ENCODE results near the gene KRT3. TPM values are rescaled to one million over a fixed set of nuclear protein-coding genes. Genes with fewer than 3 reads are reported as not detected.

KRT3 gene
- total and polyA plus RNA-seq, 8 donors, result 0.53 TPM; not detected in 7

DNA sequence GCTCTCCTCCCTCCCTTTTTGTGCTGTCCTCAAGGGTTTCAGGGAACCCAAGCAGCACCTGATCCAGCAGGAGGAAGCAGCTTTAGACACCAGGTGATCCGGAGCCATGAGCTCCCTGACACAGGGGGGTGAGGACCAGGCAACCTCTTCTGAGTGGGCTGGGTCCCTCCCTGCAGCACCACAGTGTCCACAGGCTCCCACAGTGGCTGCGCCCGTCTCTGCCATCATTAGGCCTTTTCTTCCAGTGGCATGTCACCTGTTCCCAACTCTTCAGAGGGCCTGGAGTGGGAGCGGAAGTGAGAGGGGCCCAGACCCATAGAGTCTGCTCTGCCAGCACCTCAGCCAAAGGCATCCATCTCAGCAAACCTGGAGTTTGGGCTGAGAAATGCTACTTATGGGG lies 18.4 kb downstream of the KRT3 start:
- WGBS, 5 donors, result 78 to 96% (median 89%) methylated on average over 4 of the region's 4 CpGs
- Histone ChIP-seq H3K27me3 (peaks cover 0 to 34% (median 0%) of the 10 kb centered on the region in 3 donors), H3K4me1 (no peaks in the 10 kb centered on the region), H3K9me3 (no peaks in the 10 kb centered on the region), H3K27ac (no peak overlapping the region), H3K36me3 (no peaks in the 10 kb centered on the region), H3K4me3 (no peak overlapping the region)
- no peak for DNase-seq
- intact Hi-C loops (cut with DNase I; ENCODE audit: low total_unique reads), result no loop called here
- TF ChIP-seq POLR2A (IDR thresholded peaks at IDR 0.05), result no peak
- TF ChIP-seq EP300 (IDR thresholded peaks at IDR 0.05), result no peak
- TF ChIP-seq CTCF (IDR thresholded peaks at IDR 0.05), result no peak
- no peak for TF ChIP-seq POLR2AphosphoS5 (IDR thresholded peaks at IDR 0.05)

GRCh38 chr12:52776913-52777395 lies 19.0 kb downstream of the KRT3 start, which contains the start of gene KRT76:
TSS of gene KRT76 (minus strand) at chr12:52777345. CDS start at chr12:52777291, 54 bp downstream.
- H3K4me1 ChIP-seq, result no peaks in the 10 kb centered on the region
- DNase-seq, result no peak
- peaks cover 0 to 30% (median 0%) of the 10 kb centered on the region in 3 donors for H3K27me3 ChIP-seq
- WGBS, 5 donors, result 80 to 90% (median 87%) methylated on average over 7 to 8 of the region's 8 CpGs
- H3K4me3 ChIP-seq, result no peak within 1 kb of the TSS
- no peaks in the 10 kb centered on the region for H3K36me3 ChIP-seq
- no peak within 1 kb of the TSS for H3K27ac ChIP-seq
- TF ChIP-seq POLR2A (IDR thresholded peaks at IDR 0.05), result no peak
- TF ChIP-seq POLR2AphosphoS5 (IDR thresholded peaks at IDR 0.05), result no peak
- H3K9me3 ChIP-seq, result no peaks in the 10 kb centered on the region
- intact Hi-C loops (cut with DNase I; ENCODE audit: low total_unique reads), result no loop called here

DNA sequence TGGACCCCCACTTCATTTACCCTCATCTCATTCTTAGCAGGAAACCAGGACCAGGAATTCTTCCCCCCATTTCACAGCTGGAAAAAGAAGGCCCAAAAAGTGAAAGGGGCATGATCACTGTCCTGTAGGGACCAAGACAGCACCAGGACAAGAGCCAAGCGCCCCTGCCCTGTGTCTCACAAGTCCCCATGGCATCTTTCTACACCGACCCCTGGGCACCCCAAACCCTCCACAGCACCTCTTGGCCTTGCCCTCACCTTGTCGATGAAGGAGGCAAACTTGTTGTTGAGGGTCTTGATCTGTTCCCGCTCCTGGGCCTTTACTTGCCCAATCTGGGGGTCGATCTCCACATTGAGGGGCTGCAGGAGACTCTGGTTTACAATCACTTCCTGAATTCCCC lies 19.5 kb downstream of the KRT3 start:
- no peak for TF ChIP-seq POLR2AphosphoS5 (IDR thresholded peaks at IDR 0.05)
- no peak for TF ChIP-seq POLR2A (IDR thresholded peaks at IDR 0.05)
- no peak for TF ChIP-seq CTCF (IDR thresholded peaks at IDR 0.05)
- TF ChIP-seq EP300 (IDR thresholded peaks at IDR 0.05), result no peak
- Histone ChIP-seq H3K36me3 (no peaks in the 10 kb centered on the region), H3K27ac (no peak overlapping the region), H3K27me3 (peaks cover 0 to 30% (median 0%) of the 10 kb centered on the region in 3 donors), H3K9me3 (no peaks in the 10 kb centered on the region), H3K4me1 (no peaks in the 10 kb centered on the region), H3K4me3 (no peak overlapping the region)
- WGBS, 5 donors, result 80 to 89% (median 86%) methylated on average over 5 of the region's 5 CpGs
- DNase-seq, result no peak
- intact Hi-C loops (cut with DNase I; ENCODE audit: low total_unique reads), result no loop called here

- no peaks in the 10 kb centered on the region for H3K9me3 ChIP-seq
- TF ChIP-seq CTCF (IDR thresholded peaks at IDR 0.05) (no peak), POLR2A (IDR thresholded peaks at IDR 0.05) (no peak), EP300 (IDR thresholded peaks at IDR 0.05) (no peak), POLR2AphosphoS5 (IDR thresholded peaks at IDR 0.05) (no peak)
- DNase-seq, result no peak
- 65 to 82% (median 74%) methylated on average over 4 to 8 of the region's 8 CpGs for WGBS, 5 donors
- no peak overlapping the region for H3K4me3 ChIP-seq
- H3K4me1 ChIP-seq, result no peaks in the 10 kb centered on the region
- peaks cover 0 to 26% (median 0%) of the 10 kb centered on the region in 3 donors for H3K27me3 ChIP-seq
- intact Hi-C loops (cut with DNase I; ENCODE audit: low total_unique reads), result no loop called here
- H3K36me3 ChIP-seq, result no peaks in the 10 kb centered on the region
- H3K27ac ChIP-seq, result no peak overlapping the region
These were observed 21.2 kb downstream of the KRT3 start for GRCh38 chr12:52774629-52775250.

DNA sequence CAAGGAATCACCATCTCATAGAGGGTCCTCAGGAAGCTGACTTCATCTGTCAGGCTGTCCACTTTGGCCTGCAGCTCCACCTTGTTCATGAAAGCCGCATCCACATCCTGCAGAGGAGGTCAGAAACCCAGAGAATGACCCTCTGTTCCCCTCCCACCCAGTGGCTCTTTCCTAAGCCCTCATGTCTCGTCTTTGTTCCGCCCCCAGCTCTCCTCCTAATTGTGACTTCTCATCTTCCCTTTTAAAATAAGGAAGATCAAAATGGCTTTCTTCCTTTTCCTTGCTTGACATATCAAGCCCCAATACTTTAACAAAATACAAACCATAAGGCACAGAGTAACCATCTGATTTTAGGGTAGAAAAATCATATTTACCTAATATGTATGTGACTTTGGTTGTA lies 23.1 kb downstream of the KRT3 start:
- intact Hi-C loops (cut with DNase I; ENCODE audit: low total_unique reads), result no loop called here
- WGBS, 5 donors, result 52 to 74% (median 65%) methylated on average over 3 of the region's 3 CpGs
- H3K9me3 ChIP-seq, result no peaks in the 10 kb centered on the region
- H3K36me3 ChIP-seq, result no peaks in the 10 kb centered on the region
- peaks cover 0 to 22% (median 0%) of the 10 kb centered on the region in 3 donors for H3K27me3 ChIP-seq
- H3K4me3 ChIP-seq, result no peak overlapping the region
- no peak overlapping the region for H3K27ac ChIP-seq
- TF ChIP-seq POLR2A (IDR thresholded peaks at IDR 0.05), result no peak
- no peak for TF ChIP-seq EP300 (IDR thresholded peaks at IDR 0.05)
- no peak for TF ChIP-seq POLR2AphosphoS5 (IDR thresholded peaks at IDR 0.05)
- TF ChIP-seq CTCF (IDR thresholded peaks at IDR 0.05), result no peak
- no peak for DNase-seq
- no peaks in the 10 kb centered on the region for H3K4me1 ChIP-seq

All from stomach (tissue), 9 donors.